Measurements from ENCODE around the gene GRM5. TPM values are rescaled to one million over a fixed set of nuclear protein-coding genes. Genes with fewer than 3 reads are reported as not detected.
"Not testable (repeated sequence)": the region's sequence is repeated elsewhere in the genome, so short reads cannot be mapped to it uniquely, and the experiment has no call there.

Gene GRM5
- not detected for polyA plus RNA-seq

DNA sequence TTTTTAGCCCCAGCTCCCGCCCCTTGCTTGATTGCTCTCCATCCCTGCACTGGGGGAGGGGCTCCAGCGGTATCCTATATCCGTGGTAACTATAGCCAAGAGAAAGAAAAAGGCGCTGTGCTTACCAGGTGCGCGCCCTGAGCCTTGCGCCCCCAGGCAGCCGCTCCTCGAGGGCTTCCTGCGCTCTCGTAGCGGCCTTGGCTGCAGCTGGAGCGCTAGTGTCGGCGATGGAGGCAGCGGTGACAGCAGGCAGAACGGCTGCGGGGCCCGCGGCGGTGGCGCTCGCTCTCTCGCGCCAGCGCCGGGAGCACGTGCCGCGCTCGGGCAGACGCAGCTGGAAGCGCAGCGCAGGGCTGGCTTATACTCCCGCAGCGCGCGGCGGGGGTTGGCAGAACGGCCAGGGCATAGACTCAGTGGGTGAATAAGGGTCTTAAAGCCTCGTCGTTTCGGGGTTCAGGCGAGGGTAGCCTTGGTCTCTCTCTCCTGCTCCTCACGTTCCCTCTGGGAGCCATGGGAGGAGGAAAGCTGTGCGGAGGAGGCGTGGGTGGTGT, at the start of gene GRM5:
GRM5 (minus strand) TSS at position 332 of the 551 bp plus-strand sequence. CDS start 18,110 bp downstream, outside the sequence.
- not testable (repeated sequence) for DNase-seq; H3K4me3 Mint-ChIP-seq; H3K36me3 Mint-ChIP-seq; H3K4me1 Mint-ChIP-seq; H3K27ac Mint-ChIP-seq; H3K27me3 Mint-ChIP-seq (ENCODE audit: low read depth in 3 of 3)
- peaks cover 0 to 24% (median 7%) of the 10 kb centered on the region in 6 donors for H3K9me3 Mint-ChIP-seq

GRCh38 chr11:89097956-89098355, 32.2 kb upstream of the GRM5 start:
- peaks cover 0 to 15% (median under 1%) of the 10 kb centered on the region in 6 donors for H3K9me3 Mint-ChIP-seq
- not testable (repeated sequence) for H3K27me3 Mint-ChIP-seq (ENCODE audit: low read depth in 3 of 3); H3K27ac Mint-ChIP-seq; H3K36me3 Mint-ChIP-seq; H3K4me3 Mint-ChIP-seq; H3K4me1 Mint-ChIP-seq; DNase-seq

DNA sequence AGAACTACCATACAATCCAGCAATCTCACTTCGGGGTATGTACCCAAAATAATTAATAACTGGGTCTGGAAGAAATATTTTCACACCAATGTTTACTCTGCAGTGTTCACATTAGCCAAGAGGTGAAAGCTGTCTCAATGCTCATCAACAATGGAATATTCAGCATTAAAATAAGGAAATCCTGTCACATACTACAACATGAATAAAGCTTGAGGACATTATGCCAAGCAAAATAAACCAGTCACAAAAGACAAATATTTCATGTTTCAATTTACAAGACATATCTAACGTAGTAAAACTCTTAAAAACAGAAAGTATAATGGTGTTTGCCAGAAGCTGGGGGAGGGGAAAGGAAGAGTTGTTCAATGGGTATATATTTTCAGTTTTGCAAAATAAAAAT, 28.0 kb upstream of the GRM5 start:
- H3K27me3 Mint-ChIP-seq (ENCODE audit: low read depth in 3 of 3); H3K27ac Mint-ChIP-seq; DNase-seq; H3K36me3 Mint-ChIP-seq; H3K4me1 Mint-ChIP-seq; H3K4me3 Mint-ChIP-seq: not testable (repeated sequence)
- H3K9me3 Mint-ChIP-seq = peaks cover 10 to 35% (median 16%) of the 10 kb centered on the region in 6 donors

DNA sequence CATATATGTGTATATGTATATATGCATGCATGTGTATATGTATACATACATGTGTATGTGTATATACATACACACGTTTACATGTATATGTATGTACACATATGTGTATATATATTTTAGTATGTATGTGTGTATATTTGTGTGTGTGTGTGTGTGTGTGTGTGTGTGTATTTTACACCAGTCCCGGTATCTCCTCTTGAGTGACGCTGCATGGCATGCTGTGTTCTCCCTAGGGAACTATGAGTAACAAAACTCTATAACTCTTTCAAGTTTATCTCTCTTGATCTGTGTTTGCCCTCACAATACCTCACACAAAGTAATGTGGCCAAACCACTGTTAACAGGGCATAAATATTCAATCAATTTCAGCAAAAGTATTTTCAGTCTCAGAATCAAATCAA, 19.2 kb upstream of the GRM5 start:
- DNase-seq; H3K27me3 Mint-ChIP-seq (ENCODE audit: low read depth in 3 of 3); H3K4me3 Mint-ChIP-seq; H3K4me1 Mint-ChIP-seq; H3K27ac Mint-ChIP-seq; H3K36me3 Mint-ChIP-seq: not testable (repeated sequence)
- peaks cover 5 to 17% (median 8%) of the 10 kb centered on the region in 6 donors for H3K9me3 Mint-ChIP-seq

- not testable (repeated sequence) for H3K4me3 Mint-ChIP-seq, DNase-seq, H3K4me1 Mint-ChIP-seq
Measured at GRCh38 chr11:89070911-89071310, 5.1 kb upstream of the GRM5 start.

DNA sequence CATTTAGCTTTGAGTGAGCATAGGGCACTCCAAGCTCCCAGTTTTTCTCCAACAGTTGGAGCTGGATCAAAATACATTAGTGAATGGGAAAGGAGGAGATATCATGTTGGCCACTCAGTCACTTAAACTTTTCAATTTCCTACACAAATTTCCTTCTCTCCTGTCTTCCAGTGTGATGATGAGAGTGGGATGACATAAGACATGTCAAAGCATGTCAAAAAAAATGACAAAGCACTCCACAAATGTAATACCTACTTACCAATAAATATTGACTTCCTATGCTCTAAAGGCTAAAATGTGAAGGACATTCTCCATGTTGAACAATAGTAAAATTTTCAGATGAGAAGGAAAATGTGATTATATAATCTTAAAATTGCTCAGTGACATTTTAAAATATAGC, 1.5 kb upstream of the GRM5 start:
- Mint-ChIP-seq H3K27ac (no peak overlapping the region), H3K27me3 (ENCODE audit: low read depth in 3 of 3) (peaks cover 0 to under 1% (median 0%) of the 10 kb centered on the region in 3 donors), H3K4me3 (no peak overlapping the region), H3K9me3 (peaks cover 0 to 20% (median 8%) of the 10 kb centered on the region in 6 donors), H3K36me3 (no peaks in the 10 kb centered on the region), H3K4me1 (no peaks in the 10 kb centered on the region)
- DNase-seq = no peak

More at GRCh38 chr11:89070911-89071310, 5.1 kb upstream of the GRM5 start:
- H3K36me3 Mint-ChIP-seq; H3K27ac Mint-ChIP-seq; H3K27me3 Mint-ChIP-seq (ENCODE audit: low read depth in 3 of 3): not testable (repeated sequence)
- H3K9me3 Mint-ChIP-seq = peaks cover 0 to 12% (median 5%) of the 10 kb centered on the region in 6 donors

GRCh38 chr11:89065066-89065465, 716 bp downstream of the GRM5 start:
- no peak overlapping the region for H3K4me3 Mint-ChIP-seq
- no peaks in the 10 kb centered on the region for H3K4me1 Mint-ChIP-seq
- H3K36me3 Mint-ChIP-seq = no peaks in the 10 kb centered on the region
- H3K27me3 Mint-ChIP-seq (ENCODE audit: low read depth in 3 of 3) = peaks cover 0 to 3% (median 0%) of the 10 kb centered on the region in 3 donors
- DNase-seq = no peak
- H3K27ac Mint-ChIP-seq = no peak overlapping the region
- H3K9me3 Mint-ChIP-seq = peaks cover 0 to 24% (median 7%) of the 10 kb centered on the region in 6 donors

- peaks cover 0 to 24% (median 6%) of the 10 kb centered on the region in 6 donors for H3K9me3 Mint-ChIP-seq
- DNase-seq; H3K4me3 Mint-ChIP-seq; H3K27me3 Mint-ChIP-seq (ENCODE audit: low read depth in 3 of 3); H3K27ac Mint-ChIP-seq; H3K4me1 Mint-ChIP-seq; H3K36me3 Mint-ChIP-seq: not testable (repeated sequence)
Measured at GRCh38 chr11:89063481-89063951, 2.3 kb downstream of the GRM5 start.

GRCh38 chr11:89062771-89063298, 2.9 kb downstream of the GRM5 start:
- not testable (repeated sequence) for DNase-seq; H3K36me3 Mint-ChIP-seq; H3K27me3 Mint-ChIP-seq (ENCODE audit: low read depth in 3 of 3); H3K4me1 Mint-ChIP-seq; H3K4me3 Mint-ChIP-seq; H3K27ac Mint-ChIP-seq
- H3K9me3 Mint-ChIP-seq = peaks cover 0 to 24% (median 7%) of the 10 kb centered on the region in 6 donors

DNA sequence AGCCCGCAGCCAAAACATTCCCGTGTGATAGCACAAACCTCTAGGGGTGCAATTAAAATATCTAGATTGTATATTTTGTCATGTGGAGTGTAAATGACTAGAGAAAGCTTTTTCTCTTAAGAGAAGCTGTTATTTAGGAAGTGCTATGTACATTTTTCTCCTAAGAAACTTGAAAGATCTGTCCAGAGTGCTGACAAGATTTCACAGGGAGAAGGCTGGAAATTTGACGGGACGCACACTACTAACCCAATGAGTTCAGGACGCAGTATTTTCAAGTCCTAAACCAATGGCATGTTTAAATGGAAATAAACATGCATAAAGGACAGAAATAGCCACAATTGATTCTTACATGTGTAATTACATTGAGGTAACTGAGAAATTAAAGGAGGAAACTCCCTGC, 3.9 kb downstream of the GRM5 start:
- not testable (repeated sequence) for DNase-seq; H3K27ac Mint-ChIP-seq; H3K4me1 Mint-ChIP-seq; H3K4me3 Mint-ChIP-seq; H3K27me3 Mint-ChIP-seq (ENCODE audit: low read depth in 3 of 3); H3K36me3 Mint-ChIP-seq
- H3K9me3 Mint-ChIP-seq = peaks cover 0 to 24% (median 4%) of the 10 kb centered on the region in 6 donors

DNA sequence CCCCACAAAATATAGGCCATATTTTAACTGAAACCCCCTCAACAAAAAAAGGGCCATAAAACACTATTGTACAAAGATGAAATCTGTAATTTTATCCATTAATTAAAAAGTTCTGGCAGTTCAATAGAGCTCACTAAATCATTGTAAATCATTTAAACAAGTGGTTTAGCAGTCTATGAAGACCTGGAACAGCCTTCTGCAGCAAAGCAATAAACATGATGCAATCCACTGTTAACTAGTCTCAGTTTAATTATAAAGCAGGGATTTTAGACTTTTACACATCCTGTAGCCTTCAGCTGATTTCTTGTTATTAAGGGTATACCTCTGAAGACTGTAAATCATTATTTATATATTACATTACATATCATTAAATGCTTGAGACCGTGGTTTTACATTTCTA, 8.4 kb downstream of the GRM5 start:
- H3K27me3 Mint-ChIP-seq (ENCODE audit: low read depth in 3 of 3); H3K27ac Mint-ChIP-seq; H3K4me1 Mint-ChIP-seq; H3K4me3 Mint-ChIP-seq; DNase-seq; H3K36me3 Mint-ChIP-seq: not testable (repeated sequence)
- peaks cover 0 to 21% (median 6%) of the 10 kb centered on the region in 6 donors for H3K9me3 Mint-ChIP-seq

DNA sequence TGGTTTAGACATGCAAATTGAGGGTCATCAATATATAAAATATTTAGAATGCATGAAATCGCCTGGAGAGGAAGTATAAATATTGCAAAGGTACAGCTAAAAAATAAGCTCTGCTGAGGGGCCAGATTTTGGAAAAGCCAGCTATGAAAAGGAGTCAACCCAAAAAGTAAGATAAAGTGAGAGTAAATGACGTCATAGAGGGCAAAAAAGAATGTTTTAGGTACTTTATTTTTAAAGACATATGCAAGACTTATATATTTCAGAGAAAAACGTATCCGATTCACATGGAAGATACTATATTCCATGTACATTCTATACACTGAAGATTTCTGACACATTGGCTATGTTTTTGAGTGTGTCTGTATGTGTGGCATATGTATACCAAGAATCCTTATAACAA, 13.6 kb downstream of the GRM5 start:
- Mint-ChIP-seq H3K4me1 (no peaks in the 10 kb centered on the region), H3K9me3 (peaks cover 0 to 38% (median 5%) of the 10 kb centered on the region in 6 donors), H3K36me3 (no peaks in the 10 kb centered on the region), H3K27ac (no peak overlapping the region), H3K4me3 (no peak overlapping the region), H3K27me3 (ENCODE audit: low read depth in 3 of 3) (no peaks in the 10 kb centered on the region)
- DNase-seq = no peak

DNA sequence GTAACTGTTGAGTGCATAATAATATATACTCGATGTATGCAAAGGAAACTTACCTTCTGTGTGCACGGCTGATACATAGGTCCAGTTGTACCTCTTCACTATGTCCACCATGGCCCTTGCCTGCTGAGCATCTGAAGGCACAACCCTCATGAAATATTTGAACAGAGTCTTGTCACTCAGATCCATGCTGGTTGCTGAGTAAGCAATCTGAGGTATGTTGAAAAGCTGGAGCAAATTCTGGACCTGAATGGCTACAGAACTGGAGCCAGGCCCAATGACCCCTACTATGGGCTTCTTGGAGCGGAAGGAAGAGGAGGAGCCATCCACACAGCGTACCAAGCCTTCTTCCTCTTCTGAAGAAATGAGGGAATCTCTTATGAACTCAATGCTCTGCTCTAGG, 18.6 kb downstream of the GRM5 start:
- not testable (repeated sequence) for H3K27me3 Mint-ChIP-seq (ENCODE audit: low read depth in 3 of 3)

GRCh38 chr11:89043861-89044588, 21.8 kb downstream of the GRM5 start:
- H3K4me3 Mint-ChIP-seq = not testable (repeated sequence)

More for the DNA sequence above, 18.6 kb downstream of the GRM5 start:
- H3K27ac Mint-ChIP-seq, H3K4me1 Mint-ChIP-seq, H3K36me3 Mint-ChIP-seq, DNase-seq, H3K4me3 Mint-ChIP-seq: not testable (repeated sequence)
- H3K9me3 Mint-ChIP-seq = peaks cover 0 to 26% (median under 1%) of the 10 kb centered on the region in 6 donors

More at GRCh38 chr11:89043861-89044588, 21.8 kb downstream of the GRM5 start:
- H3K9me3 Mint-ChIP-seq = peaks cover 0 to 12% (median 2%) of the 10 kb centered on the region in 6 donors
- DNase-seq; H3K27ac Mint-ChIP-seq; H3K4me1 Mint-ChIP-seq; H3K36me3 Mint-ChIP-seq; H3K27me3 Mint-ChIP-seq (ENCODE audit: low read depth in 3 of 3): not testable (repeated sequence)

All from immature natural killer cell (primary cell).